Measurements from ENCODE around the gene ZBED3. TPM values are rescaled to one million over a fixed set of nuclear protein-coding genes. Genes with fewer than 3 reads are reported as not detected.

The ZBED3 gene
- total RNA-seq, 4 donors from 2014 or later = 0.53 to 1.2 (median 0.94) TPM

- no peaks in the 10 kb centered on the region for H3K36me3 ChIP-seq
- DNase-seq = no peak
- H3K27ac ChIP-seq = no peak overlapping the region
- H3K9me3 ChIP-seq = no peaks in the 10 kb centered on the region
- ATAC-seq = no peak
- no peaks in the 10 kb centered on the region for H3K27me3 ChIP-seq
- no peak overlapping the region for H3K4me3 ChIP-seq
- in situ Hi-C loops (cut with MboI; ENCODE audit: low sequenced_read_pairs in 4 of 4) = no loop called here
- TF ChIP-seq CTCF (IDR thresholded peaks at IDR 0.05 in 4 of 5, conservative IDR thresholded peaks at IDR 0.05 in 1 of 5) (no peak), POLR2A (IDR thresholded peaks at IDR 0.05) (no peak)
- intact Hi-C loops (cut with DNase I; ENCODE audit: low total_unique reads) = no loop called here
- H3K4me1 ChIP-seq = no peaks in the 10 kb centered on the region
Observed at GRCh38 chr5:77104813-77105212, 17.7 kb upstream of the ZBED3 start.

DNA sequence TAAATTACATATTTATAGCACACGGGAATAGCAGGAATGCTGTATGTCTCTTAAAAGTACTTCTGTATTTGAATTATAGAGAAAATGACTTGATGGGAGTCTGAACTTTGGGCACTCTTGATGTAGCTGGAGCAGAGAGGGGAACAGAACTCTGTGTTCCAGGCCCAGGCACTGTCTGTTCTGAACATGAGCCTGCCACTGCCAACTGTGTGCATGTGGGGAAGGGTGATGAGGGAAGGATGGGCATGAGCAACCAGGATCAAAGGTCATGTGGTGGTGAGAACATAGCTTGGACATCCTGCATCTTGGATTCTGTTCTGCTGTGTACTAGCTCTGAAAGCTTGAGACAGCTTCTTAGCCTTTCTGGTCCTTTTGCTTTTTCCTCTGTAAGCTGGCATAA is 16.4 kb upstream of the ZBED3 start:
- TF ChIP-seq POLR2A (IDR thresholded peaks at IDR 0.05) (no peak), CTCF (IDR thresholded peaks at IDR 0.05 in 4 of 5, conservative IDR thresholded peaks at IDR 0.05 in 1 of 5) (no peak)
- Histone ChIP-seq H3K27me3 (no peaks in the 10 kb centered on the region), H3K36me3 (no peaks in the 10 kb centered on the region), H3K4me1 (no peaks in the 10 kb centered on the region), H3K9me3 (no peaks in the 10 kb centered on the region), H3K4me3 (no peak overlapping the region), H3K27ac (no peak overlapping the region)
- DNase-seq (no peak), ATAC-seq (peak in 1 of 2 donors; percentile 42)
- intact Hi-C loops (cut with DNase I; ENCODE audit: low total_unique reads) = no loop called here
- in situ Hi-C loops (cut with MboI; ENCODE audit: low sequenced_read_pairs in 4 of 4) = no loop called here

DNA sequence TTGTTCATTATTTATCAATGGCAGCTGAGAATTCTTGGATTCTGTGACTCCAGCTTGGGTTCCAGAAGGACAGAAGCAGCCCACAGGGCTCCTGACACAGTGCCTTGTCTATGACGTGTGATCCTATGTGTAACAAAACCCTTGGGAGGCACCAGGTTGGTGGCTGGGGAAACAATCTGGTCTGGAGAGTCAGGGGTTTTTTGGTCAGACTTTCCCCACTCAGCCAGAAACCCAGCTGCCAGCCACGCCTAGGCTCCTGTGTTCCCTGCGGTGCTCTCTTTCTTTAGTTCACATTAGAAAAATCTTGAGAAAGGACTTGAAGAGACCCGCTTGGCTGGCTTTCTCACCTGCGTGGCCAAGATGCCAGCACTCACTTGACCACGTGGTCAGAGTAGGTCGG is 15.5 kb upstream of the ZBED3 start:
- no peaks in the 10 kb centered on the region for H3K9me3 ChIP-seq
- ATAC-seq = no peak
- in situ Hi-C loops (cut with MboI; ENCODE audit: low sequenced_read_pairs in 4 of 4) (no loop called here), intact Hi-C loops (cut with DNase I; ENCODE audit: low total_unique reads) (no loop called here)
- DNase-seq = no peak
- TF ChIP-seq POLR2A (IDR thresholded peaks at IDR 0.05) (no peak), CTCF (IDR thresholded peaks at IDR 0.05 in 4 of 5, conservative IDR thresholded peaks at IDR 0.05 in 1 of 5) (no peak)
- no peaks in the 10 kb centered on the region for H3K4me1 ChIP-seq
- H3K27ac ChIP-seq = no peak overlapping the region
- no peak overlapping the region for H3K4me3 ChIP-seq
- H3K27me3 ChIP-seq = no peaks in the 10 kb centered on the region
- H3K36me3 ChIP-seq = no peaks in the 10 kb centered on the region

- in situ Hi-C loops (cut with MboI; ENCODE audit: low sequenced_read_pairs in 4 of 4) = no loop called here
- intact Hi-C loops (cut with DNase I; ENCODE audit: low total_unique reads) = no loop called here
- no peaks in the 10 kb centered on the region for H3K36me3 ChIP-seq
- H3K27ac ChIP-seq = no peak overlapping the region
- no peak overlapping the region for H3K4me3 ChIP-seq
- no peaks in the 10 kb centered on the region for H3K27me3 ChIP-seq
- no peaks in the 10 kb centered on the region for H3K4me1 ChIP-seq
- ATAC-seq (peak in 1 of 2 donors; percentile 45), DNase-seq (no peak)
- no peak for TF ChIP-seq CTCF (IDR thresholded peaks at IDR 0.05 in 4 of 5, conservative IDR thresholded peaks at IDR 0.05 in 1 of 5)
- TF ChIP-seq POLR2A (IDR thresholded peaks at IDR 0.05) = no peak
- no peaks in the 10 kb centered on the region for H3K9me3 ChIP-seq
Observed at GRCh38 chr5:77101298-77101697, 14.2 kb upstream of the ZBED3 start.

DNA sequence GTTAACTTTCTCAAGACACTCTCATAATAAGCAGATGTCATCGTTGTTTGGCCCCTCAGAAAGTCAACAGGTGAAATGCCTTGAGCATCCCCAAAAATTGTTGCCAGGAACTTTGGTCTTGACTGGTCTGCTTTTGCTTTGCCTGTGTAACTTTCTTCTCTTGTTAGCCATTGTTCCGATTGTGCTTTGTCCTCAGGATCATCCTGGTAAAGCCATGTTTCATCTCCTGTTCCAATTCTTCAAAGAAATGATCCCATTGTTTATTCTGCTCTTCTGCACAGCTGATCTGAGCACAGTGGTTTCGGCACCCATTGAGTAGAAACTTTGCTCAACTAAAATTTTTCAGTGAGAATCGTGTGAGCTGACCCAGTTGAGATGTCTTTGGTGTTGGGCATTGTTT is 8.1 kb upstream of the ZBED3 start:
- DNase-seq (no peak), ATAC-seq (no peak)
- no peak overlapping the region for H3K27ac ChIP-seq
- no peaks in the 10 kb centered on the region for H3K9me3 ChIP-seq
- TF ChIP-seq POLR2A (IDR thresholded peaks at IDR 0.05) = no peak
- no peak for TF ChIP-seq CTCF (IDR thresholded peaks at IDR 0.05 in 4 of 5, conservative IDR thresholded peaks at IDR 0.05 in 1 of 5)
- in situ Hi-C loops (cut with MboI; ENCODE audit: low sequenced_read_pairs in 4 of 4) (no loop called here), intact Hi-C loops (cut with DNase I; ENCODE audit: low total_unique reads) (no loop called here)
- H3K4me3 ChIP-seq = no peak overlapping the region
- no peaks in the 10 kb centered on the region for H3K36me3 ChIP-seq
- no peaks in the 10 kb centered on the region for H3K27me3 ChIP-seq
- H3K4me1 ChIP-seq = no peaks in the 10 kb centered on the region

Measured in gastrocnemius medialis (tissue), 4 donors.